GM19240 (cell line): ENCODE data around the gene PCDHGA10.
"Not testable (repeated sequence)": the region's sequence is repeated elsewhere in the genome, so short reads cannot be mapped to it uniquely, and the experiment has no call there.

Experiments used
- DNase-seq: peaks from one replicate; pipeline ENCODE4 v3.0.0; 2011; ENCODE audit warnings: low spot score; ENCODE audit not compliant: insufficient read length

PCDHGA10 gene

GRCh38 chr5:141412854-141413539 lies at the start of gene PCDHGA10:
TSS of gene PCDHGA10 (plus strand) at chr5:141412987. CDS start at chr5:141413176, 189 bp downstream.
- peak; percentile 55 for DNase-seq

DNA sequence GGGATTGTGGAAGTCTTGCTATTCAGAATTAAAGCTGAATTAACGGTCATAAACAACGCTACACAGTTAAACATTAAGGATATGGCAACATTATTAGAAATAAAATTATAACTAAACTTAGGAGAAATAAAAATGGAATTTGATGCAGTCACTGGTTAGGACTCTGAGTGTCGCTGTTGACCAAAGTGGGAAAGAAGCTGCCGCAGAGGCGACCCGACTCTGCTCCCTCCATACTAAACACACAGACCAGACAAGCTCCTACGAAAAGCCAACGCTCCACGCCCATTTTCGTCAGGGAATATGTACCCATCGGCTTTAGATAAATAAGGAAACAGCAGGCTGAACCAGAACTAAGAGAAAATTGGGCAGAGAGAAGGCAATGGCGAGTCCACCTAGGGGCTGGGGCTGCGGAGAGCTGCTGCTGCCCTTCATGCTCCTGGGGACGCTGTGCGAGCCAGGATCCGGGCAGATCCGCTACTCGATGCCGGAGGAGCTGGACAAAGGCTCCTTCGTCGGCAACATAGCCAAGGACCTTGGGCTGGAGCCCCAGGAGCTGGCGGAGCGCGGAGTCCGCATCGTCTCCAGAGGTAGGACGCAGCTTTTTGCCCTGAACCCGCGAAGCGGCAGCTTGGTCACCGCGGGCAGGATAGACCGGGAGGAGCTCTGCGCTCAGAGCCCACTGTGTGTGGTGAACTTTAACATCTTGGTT lies 48.7 kb upstream of the PCDHGA10 start, which contains the start of gene PCDHGA5:
TSS of gene PCDHGA5 (plus strand) at position 211 of the 709 bp plus-strand sequence. CDS start at position 380, 169 bp downstream.
- no peak for DNase-seq

GRCh38 chr5:141366016-141366896 lies 46.5 kb upstream of the PCDHGA10 start:
- no peak for DNase-seq

DNA sequence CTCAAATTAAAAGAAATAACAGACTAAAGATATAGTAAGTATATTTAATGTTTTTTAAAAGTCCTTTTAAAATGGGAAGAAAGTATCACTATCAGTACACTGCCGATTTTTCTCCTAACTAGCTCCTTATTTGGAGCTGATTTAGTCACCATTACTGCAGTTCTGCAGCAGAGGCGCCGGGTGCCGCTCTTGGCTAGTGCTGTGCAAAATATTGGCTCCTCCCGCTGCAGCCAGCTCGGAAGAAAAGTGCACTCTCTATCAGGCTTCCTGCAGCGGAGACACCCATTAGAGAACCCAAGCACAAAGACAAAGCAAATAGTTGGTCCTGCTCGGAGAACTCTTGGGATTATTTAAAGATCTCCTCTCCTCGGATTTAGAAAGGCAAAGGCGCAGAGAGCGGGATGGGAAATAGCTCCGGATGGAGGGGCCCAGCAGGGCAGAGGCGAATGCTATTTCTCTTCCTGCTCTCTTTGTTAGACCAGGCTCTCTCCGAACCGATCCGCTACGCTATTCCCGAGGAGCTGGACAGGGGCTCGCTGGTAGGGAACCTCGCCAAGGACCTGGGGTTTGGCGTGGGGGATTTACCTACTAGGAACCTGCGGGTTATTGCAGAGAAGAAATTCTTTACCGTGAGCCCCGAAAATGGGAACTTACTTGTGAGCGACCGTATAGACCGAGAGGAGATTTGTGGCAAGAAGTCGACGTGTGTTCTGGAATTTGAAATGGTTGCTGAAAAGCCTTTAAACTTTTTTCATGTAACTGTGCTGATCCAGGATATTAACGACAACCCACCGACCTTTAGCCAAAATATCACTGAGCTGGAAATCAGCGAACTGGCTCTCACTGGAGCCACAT lies 42.6 kb upstream of the PCDHGA10 start, which contains the start of gene PCDHGB3:
TSS of gene PCDHGB3 (plus strand) at position 249 of the 855 bp plus-strand sequence. CDS start at position 402, 153 bp downstream.
- DNase-seq = no peak

- no peak for DNase-seq
These were observed 41.0 kb upstream of the PCDHGA10 start for GRCh38 chr5:141371572-141372475.

DNA sequence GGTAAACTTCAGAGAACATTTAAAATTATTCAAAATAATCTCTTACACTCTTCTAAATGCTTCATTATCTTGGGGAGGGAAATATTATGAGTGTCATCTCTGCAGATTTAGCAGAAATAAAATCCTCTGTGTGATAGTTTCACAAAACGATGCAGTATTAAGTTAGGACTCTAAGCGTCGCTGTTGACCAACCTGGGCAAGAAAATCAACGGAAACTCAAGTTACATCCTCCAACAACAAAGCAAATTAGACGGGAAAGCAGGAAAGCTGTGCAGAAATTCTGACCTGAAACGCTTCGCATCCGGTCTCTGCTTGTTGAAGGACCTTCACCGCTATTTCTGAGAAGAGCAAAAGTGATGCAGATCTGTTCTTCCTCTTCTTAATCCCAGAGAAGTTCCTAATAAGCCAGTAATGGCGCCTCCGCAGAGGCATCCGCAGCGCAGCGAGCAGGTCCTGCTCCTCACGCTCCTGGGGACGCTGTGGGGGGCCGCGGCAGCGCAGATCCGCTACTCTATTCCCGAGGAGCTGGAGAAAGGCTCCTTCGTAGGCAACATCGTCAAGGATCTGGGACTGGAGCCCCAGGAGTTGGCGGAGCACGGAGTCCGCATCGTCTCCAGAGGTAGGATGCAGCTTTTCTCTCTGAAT lies 39.0 kb upstream of the PCDHGA10 start, which contains the start of gene PCDHGA6:
TSS of gene PCDHGA6 (plus strand) at position 219 of the 645 bp plus-strand sequence. CDS start at position 412, 193 bp downstream.
- no peak for DNase-seq

GRCh38 chr5:141374627-141375026 lies 38.2 kb upstream of the PCDHGA10 start:
- DNase-seq = no peak

GRCh38 chr5:141375444-141376155 lies 37.2 kb upstream of the PCDHGA10 start:
- not testable (repeated sequence) for DNase-seq

- no peak for DNase-seq
These were observed 30.1 kb upstream of the PCDHGA10 start, which contains the start of gene PCDHGA7 for GRCh38 chr5:141382469-141383294. TSS of gene PCDHGA7 (plus strand) at chr5:141382742. CDS start at chr5:141382900, 158 bp downstream.

GRCh38 chr5:141383345-141383744 lies 29.4 kb upstream of the PCDHGA10 start:
- DNase-seq = no peak

GRCh38 chr5:141384471-141385267 lies 28.1 kb upstream of the PCDHGA10 start:
- DNase-seq = no peak

DNA sequence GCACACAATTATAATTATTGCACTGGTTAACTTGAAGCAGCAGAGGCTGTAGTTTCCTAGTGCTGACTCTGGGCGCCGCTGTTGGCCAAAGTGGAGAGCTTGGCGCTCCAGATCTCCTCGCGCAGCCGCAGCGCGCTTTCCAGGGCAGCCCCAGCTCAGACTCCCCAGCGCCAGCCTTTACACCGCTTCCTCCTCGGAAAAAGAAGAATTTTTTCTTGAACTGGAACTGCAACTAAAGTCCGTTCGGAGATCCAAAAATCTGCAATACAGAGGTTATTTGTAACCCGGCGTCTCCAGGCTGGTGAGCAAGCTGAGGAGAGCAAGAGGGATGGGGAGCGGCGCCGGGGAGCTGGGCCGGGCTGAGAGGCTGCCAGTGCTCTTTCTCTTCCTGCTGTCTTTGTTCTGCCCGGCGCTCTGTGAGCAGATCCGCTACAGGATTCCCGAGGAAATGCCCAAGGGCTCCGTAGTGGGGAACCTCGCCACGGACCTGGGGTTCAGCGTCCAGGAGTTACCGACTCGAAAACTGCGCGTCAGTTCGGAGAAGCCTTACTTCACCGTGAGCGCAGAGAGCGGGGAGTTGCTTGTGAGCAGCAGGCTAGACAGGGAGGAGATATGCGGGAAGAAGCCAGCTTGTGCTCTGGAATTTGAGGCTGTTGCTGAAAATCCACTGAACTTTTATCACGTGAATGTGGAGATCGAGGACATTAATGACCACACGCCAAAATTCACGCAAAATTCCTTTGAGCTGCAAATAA lies 25.1 kb upstream of the PCDHGA10 start, which contains the start of gene PCDHGB4:
TSS of gene PCDHGB4 (plus strand) at position 142 of the 755 bp plus-strand sequence. CDS start at position 329, 187 bp downstream.
- DNase-seq = not testable (repeated sequence)

GRCh38 chr5:141388661-141389060 lies 24.1 kb upstream of the PCDHGA10 start:
- DNase-seq = no peak

GRCh38 chr5:141389153-141390042 lies 23.4 kb upstream of the PCDHGA10 start:
- no peak for DNase-seq
